H1 (cell line): Measurements from ENCODE around the gene DENND2A. TPM values are rescaled to one million over a fixed set of nuclear protein-coding genes. Genes with fewer than 3 reads are reported as not detected.

Experiments used
- CTCF ChIA-PET: fragments of 300-600 bp; sonication (Branson Sonifier 250); formaldehyde crosslinking; loops from one replicate; lab custom pipeline; 2021; ENCODE audit not compliant: partially characterized antibody; lab: Charles Lee
- POLR2A ChIA-PET: fragments of 300-600 bp; sonication (Branson Sonifier 250); formaldehyde crosslinking; loops from one replicate; lab custom pipeline; 2021; ENCODE audit warnings: inconsistent platforms; ENCODE audit not compliant: partially characterized antibody; lab: Charles Lee
- DNase-seq, 2 experiments: peaks; one replicate each; pipeline versions ENCODE4 v3.0.0 to v3.0.0-alpha.2; 2010 to 2022; ENCODE audit warnings: low spot score in 2 of 2, low read depth in 1 of 2, mixed read lengths in 1 of 2
- FAIRE-seq: peaks from 2 replicates; lab custom pipeline; 2011; peaks lifted over from hg19 to GRCh38; lab: Jason Lieb, UNC
- H2AFZ ChIP-seq: 2 replicates; pipeline ENCODE4 v1.8.1; 2012; ENCODE audit warnings: low read length, inconsistent platforms
- H2AK5ac ChIP-seq: 2 replicates; pipeline ENCODE4 v1.6.1; 2013; ENCODE audit warnings: low read depth, low read length
- H2BK120ac ChIP-seq: replicated peaks from 2 replicates; pipeline ENCODE3; 2013; ENCODE audit warnings: low read depth, low read length, inconsistent platforms
- H2BK12ac ChIP-seq: 2 replicates; pipeline ENCODE4 v1.6.1; 2013; ENCODE audit warnings: low read depth, low read length
- H2BK15ac ChIP-seq: 2 replicates; pipeline ENCODE4 v1.6.1; 2013; ENCODE audit warnings: low read length
- H2BK20ac ChIP-seq: 2 replicates; pipeline ENCODE4 v1.6.1; 2013; ENCODE audit warnings: low read length
- H2BK5ac ChIP-seq: 2 replicates; pipeline ENCODE4 v1.6.1; 2013; ENCODE audit warnings: low read depth, low read length
- H3K14ac ChIP-seq: 2 replicates; pipeline ENCODE4 v1.6.1; 2013; ENCODE audit warnings: inconsistent platforms; ENCODE audit not compliant: insufficient read length
- H3K18ac ChIP-seq: 2 replicates; pipeline ENCODE4 v1.6.1; 2013; ENCODE audit warnings: low read length; ENCODE audit errors: extremely low read depth
- H3K23ac ChIP-seq: 2 replicates; pipeline ENCODE4 v1.6.1; 2013; ENCODE audit warnings: inconsistent platforms; ENCODE audit not compliant: insufficient read length
- H3K23me2 ChIP-seq: 2 replicates; pipeline ENCODE4 v1.6.1; 2013; ENCODE audit warnings: low read depth, low read length
- H3K27ac ChIP-seq: 2 replicates; pipeline ENCODE4 v1.6.1; 2011; ENCODE audit warnings: low read depth, low read length, inconsistent platforms
- H3K27me3 ChIP-seq, 4 experiments: replicated peaks in 1 of 4; 1 replicate in 1 of 4; 2 replicates in 3 of 4; pipeline versions ENCODE4 v1.6.1 to v1.8.1; 2011 to 2013; ENCODE audit warnings: low read length in 3 of 4, mild to moderate bottlenecking in 3 of 4, inconsistent platforms in 2 of 4, mixed read lengths in 2 of 4, moderate library complexity in 1 of 4; ENCODE audit not compliant: control insufficient read depth in 3 of 4, insufficient read depth in 3 of 4; ENCODE audit errors: extremely low read depth in 1 of 4
- H3K36me3 ChIP-seq, 4 experiments: 2 replicates each; pipeline versions ENCODE4 v1.6.1 to v1.8.1; 2011 to 2013; ENCODE audit warnings: mild to moderate bottlenecking in 4 of 4, low read length in 3 of 4, moderate library complexity in 2 of 4, control low read depth in 1 of 4, inconsistent platforms in 1 of 4; ENCODE audit not compliant: insufficient read depth in 4 of 4, control insufficient read depth in 2 of 4
- H3K4ac ChIP-seq: replicated peaks from 2 replicates; pipeline ENCODE3; 2013; ENCODE audit warnings: low read length, low read depth, mixed read lengths, inconsistent platforms; ENCODE audit not compliant: insufficient read length
- H3K4me1 ChIP-seq, 4 experiments: replicated peaks in 1 of 4; 1 replicate in 1 of 4; 2 replicates in 3 of 4; pipeline versions ENCODE4 v1.6.1 to v1.8.1; 2011 to 2013; ENCODE audit warnings: low read length in 3 of 4, inconsistent platforms in 2 of 4, mixed read lengths in 1 of 4; ENCODE audit not compliant: insufficient read depth in 4 of 4, control insufficient read depth in 3 of 4
- H3K4me2 ChIP-seq, 2 experiments: 2 replicates each; pipeline versions ENCODE4 v1.6.1 to v1.8.1; 2011 to 2013; ENCODE audit warnings: low read depth in 2 of 2, low read length in 2 of 2, control low read depth in 1 of 2, inconsistent platforms in 1 of 2, mild to moderate bottlenecking in 1 of 2; ENCODE audit not compliant: insufficient read depth in 1 of 2
- H3K4me3 ChIP-seq, 4 experiments: fragments of 200-600, 300-600 bp in 1 of 4; sonication (generic), shearing (Covaris generic), sonication (Bioruptor Twin) in 1 of 4; 2 replicates each; pipeline versions ENCODE4 v1.5.1 to v1.8.1; 2011 to 2016; ENCODE audit warnings: low read length in 4 of 4, low read depth in 3 of 4, control low read depth in 2 of 4, inconsistent platforms in 2 of 4, mild to moderate bottlenecking in 2 of 4, mixed read lengths in 1 of 4, moderate library complexity in 1 of 4; ENCODE audit not compliant: insufficient read depth in 2 of 4; ENCODE audit errors: extremely low read depth in 1 of 4
- H3K56ac ChIP-seq: replicated peaks from 2 replicates; pipeline ENCODE3; 2013; ENCODE audit warnings: low read depth, mild to moderate bottlenecking, mixed read lengths, low read length, inconsistent platforms; ENCODE audit not compliant: insufficient read length
- H3K79me1 ChIP-seq: 2 replicates; pipeline ENCODE4 v1.6.1; 2013; ENCODE audit warnings: low read depth, low read length, control low read depth
- H3K79me2 ChIP-seq, 2 experiments: 2 replicates each; pipeline versions ENCODE4 v1.6.1 to v1.8.1; 2012 to 2013; ENCODE audit warnings: low read length in 2 of 2, mild to moderate bottlenecking in 2 of 2, inconsistent platforms in 1 of 2; ENCODE audit not compliant: insufficient read depth in 2 of 2, control insufficient read depth in 1 of 2
- H3K9ac ChIP-seq, 4 experiments: replicated peaks in 1 of 4; 1 replicate in 1 of 4; 2 replicates in 3 of 4; pipeline versions ENCODE4 v1.6.1 to v1.8.1; 2011 to 2013; ENCODE audit warnings: low read depth in 3 of 4, low read length in 3 of 4, control low read depth in 2 of 4, mild to moderate bottlenecking in 2 of 4, moderate library complexity in 2 of 4, inconsistent platforms in 1 of 4; ENCODE audit errors: extremely low read depth in 1 of 4
- H3K9me3 ChIP-seq, 2 experiments: 2 replicates each; pipeline versions ENCODE4 v1.6.1 to v1.8.1; 2012 to 2013; ENCODE audit warnings: mild to moderate bottlenecking in 2 of 2, moderate library complexity in 2 of 2, control low read depth in 1 of 2, inconsistent platforms in 1 of 2, low read depth in 1 of 2, low read length in 1 of 2, mixed read lengths in 1 of 2; ENCODE audit not compliant: insufficient read depth in 2 of 2
- H4K20me1 ChIP-seq, 2 experiments: replicated peaks in 1 of 2; 2 replicates each; pipeline versions ENCODE3 to v1.8.1; 2011 to 2013; ENCODE audit warnings: inconsistent platforms in 2 of 2, low read length in 2 of 2, mild to moderate bottlenecking in 1 of 2; ENCODE audit not compliant: insufficient read depth in 2 of 2, control insufficient read depth in 1 of 2
- H4K5ac ChIP-seq: 2 replicates; pipeline ENCODE4 v1.6.1; 2013; ENCODE audit warnings: low read length, low read depth, mixed read lengths, inconsistent platforms; ENCODE audit not compliant: insufficient read length
- H4K8ac ChIP-seq: 2 replicates; pipeline ENCODE4 v1.8.0; 2013; ENCODE audit warnings: mild to moderate bottlenecking, moderate library complexity, low read length, inconsistent platforms; ENCODE audit not compliant: insufficient read depth; ENCODE audit errors: extremely low read depth
- H4K91ac ChIP-seq: replicated peaks from 2 replicates; pipeline ENCODE3; 2013; ENCODE audit warnings: low read length, mixed read lengths, inconsistent platforms; ENCODE audit not compliant: insufficient read length
- FOSL1 ChIP-seq: IDR thresholded peaks from 2 replicates; pipeline ENCODE4 v1.6.1; 2011; ENCODE audit warnings: mild to moderate bottlenecking, low read depth, low read length, moderate library complexity; ENCODE audit not compliant: insufficient read depth
- MAFK ChIP-seq: IDR thresholded peaks from 2 replicates; pipeline ENCODE4 v1.6.1; 2012; ENCODE audit warnings: low read depth, mild to moderate bottlenecking, improper control_type of control experiment, low read length
- POU5F1 ChIP-seq: IDR thresholded peaks from 2 replicates; pipeline ENCODE4 v1.6.1; 2011; ENCODE audit warnings: low read depth, mild to moderate bottlenecking, low read length, moderate library complexity
- RAD21 ChIP-seq, 2 experiments: IDR thresholded peaks in 1 of 2; conservative IDR thresholded peaks in 1 of 2; 2 replicates each; pipeline ENCODE4 v1.6.1; 2011; ENCODE audit warnings: low read depth in 2 of 2, low read length in 2 of 2, improper control_type of control experiment in 1 of 2, inconsistent platforms in 1 of 2, mild to moderate bottlenecking in 1 of 2, moderate library complexity in 1 of 2
- TCF12 ChIP-seq: IDR thresholded peaks from 2 replicates; pipeline ENCODE4 v1.6.1; 2011; ENCODE audit warnings: low read depth, mild to moderate bottlenecking, low read length
- WGBS, 2 experiments: shearing (Covaris generic) in 1 of 2; methylation state at CpG; one replicate each; pipeline versions ENCODE4 v1.1.6 to v1.1.7; 2013 to 2015; ENCODE audit warnings: low lambda C conversion rate in 2 of 2, mixed read lengths in 2 of 2, inconsistent platforms in 1 of 2, low coverage in 1 of 2, missing lambda C conversion rate in 1 of 2; ENCODE audit not compliant: insufficient replicate concordance in 2 of 2, insufficient coverage in 1 of 2, insufficient read length in 1 of 2; ENCODE audit errors: extremely low coverage in 1 of 2, missing lambda C conversion rate in 1 of 2; 5-methylcytosine and 5-hydroxymethylcytosine counted together
- polyA plus RNA-seq, 7 experiments: library from polyadenylated mRNA; depleted of rRNA in 3 of 7; stranded (reverse) in 5 of 7; unstranded in 2 of 7; fragments of >200 nt in 5 of 7; fragments of 200-250 nt in 2 of 7; gene quantifications; 1 replicate in 5 of 7; 2 replicates in 1 of 7; 4 replicates in 1 of 7; pipeline versions ENCODE4 v1.2.1 to v1.2.3, GENCODE V29; 2011 to 2013; ENCODE audit warnings: missing spikeins in 2 of 7, mixed read lengths in 2 of 7
- total RNA-seq: library from RNA; stranded (reverse); fragmentation: NEBNext Ultra II Directional; extraction: Animal tissue kit (Norgen Biotek cat#: 25700); gene quantifications from 2 replicates; pipeline ENCODE4 v1.2.1, GENCODE V29; 2021
- TF ChIP-seq, protein P1 (sequence below): IDR thresholded peaks from 2 replicates; pipeline ENCODE4 v1.6.1; 2012; ENCODE audit warnings: low read length, inconsistent platforms

The DENND2A gene
- total and polyA plus RNA-seq, 2 of the 8 experiments (the other 6 are each of a cell fraction or from before 2014, with no cell fraction given) = 5.0 to 13.0 TPM

DNA sequence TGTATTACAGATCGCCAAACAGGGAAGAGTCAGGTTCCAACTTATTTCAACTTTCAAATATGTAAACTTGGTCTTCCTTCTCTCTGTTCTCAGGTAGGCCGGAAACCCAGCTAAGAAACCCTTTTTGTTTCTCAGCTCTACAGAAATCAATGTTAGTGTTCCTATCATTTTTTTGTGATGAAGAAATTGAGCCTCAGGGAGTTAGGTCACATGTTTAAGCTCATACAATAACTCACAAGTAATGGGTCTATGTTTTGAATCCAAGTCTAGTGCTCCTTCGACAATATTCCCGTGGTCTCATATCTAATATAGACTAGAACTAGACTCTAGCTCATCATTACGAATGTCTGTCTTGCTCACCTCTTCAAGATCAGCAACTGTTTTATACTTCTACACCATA, 22.3 kb downstream of the DENND2A start:
- ChIA-PET POLR2A (no interaction called here), CTCF (interaction anchor here (0.6 to 4.4 kb wide), 8 partner anchors 9 to 615 kb away, joined by 3 to 17 read pairs (median 4); no protein-coding TSS in a partner anchor)
- H3K4me2 ChIP-seq = no peak overlapping the region
- no peak overlapping the region for H2BK15ac ChIP-seq
- no peak overlapping the region for H4K5ac ChIP-seq
- no peaks in the 10 kb centered on the region for H3K9me3 ChIP-seq
- no peak overlapping the region for H4K8ac ChIP-seq
- FAIRE-seq (no peak), DNase-seq (no peak)
- no peaks in the 10 kb centered on the region for H3K79me1 ChIP-seq
- WGBS, 2 experiments = 91% methylated on average over 5 of the region's 5 CpGs; no CpG with 5 or more reads in 1 of the 2 experiments
- H3K18ac ChIP-seq = no peak overlapping the region
- H2BK5ac ChIP-seq = no peak overlapping the region
- no peak overlapping the region for H2AK5ac ChIP-seq
- H2AFZ ChIP-seq = no peak overlapping the region
- no peaks in the 10 kb centered on the region for H3K27me3 ChIP-seq
- H2BK120ac ChIP-seq = no peak overlapping the region
- no peaks in the 10 kb centered on the region; the same call in 1 of the 2 replicates for H3K23me2 ChIP-seq
- H2BK20ac ChIP-seq = no peak overlapping the region
- no peak overlapping the region for H3K14ac ChIP-seq
- H3K27ac ChIP-seq = no peak overlapping the region
- H4K91ac ChIP-seq = no peak overlapping the region
- no peaks in the 10 kb centered on the region for H3K36me3 ChIP-seq
- H2BK12ac ChIP-seq = no peak overlapping the region
- no peak overlapping the region for H3K9ac ChIP-seq
- no peaks in the 10 kb centered on the region for H3K4me1 ChIP-seq
- no peaks in the 10 kb centered on the region for H3K79me2 ChIP-seq
- no peak overlapping the region for H3K23ac ChIP-seq
- H4K20me1 ChIP-seq = no peaks in the 10 kb centered on the region
- H3K56ac ChIP-seq = no peak overlapping the region
- H3K4me3 ChIP-seq = no peak overlapping the region
- H3K4ac ChIP-seq = no peak overlapping the region
- TF ChIP-seq, protein P1, sequence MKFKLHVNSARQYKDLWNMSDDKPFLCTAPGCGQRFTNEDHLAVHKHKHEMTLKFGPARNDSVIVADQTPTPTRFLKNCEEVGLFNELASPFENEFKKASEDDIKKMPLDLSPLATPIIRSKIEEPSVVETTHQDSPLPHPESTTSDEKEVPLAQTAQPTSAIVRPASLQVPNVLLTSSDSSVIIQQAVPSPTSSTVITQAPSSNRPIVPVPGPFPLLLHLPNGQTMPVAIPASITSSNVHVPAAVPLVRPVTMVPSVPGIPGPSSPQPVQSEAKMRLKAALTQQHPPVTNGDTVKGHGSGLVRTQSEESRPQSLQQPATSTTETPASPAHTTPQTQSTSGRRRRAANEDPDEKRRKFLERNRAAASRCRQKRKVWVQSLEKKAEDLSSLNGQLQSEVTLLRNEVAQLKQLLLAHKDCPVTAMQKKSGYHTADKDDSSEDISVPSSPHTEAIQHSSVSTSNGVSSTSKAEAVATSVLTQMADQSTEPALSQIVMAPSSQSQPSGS = no peak
- TF ChIP-seq TCF12 = no peak
- TF ChIP-seq FOSL1 = no peak
- TF ChIP-seq POU5F1 = no peak
- no peak for TF ChIP-seq RAD21 (IDR thresholded peaks at IDR 0.05 in 1 of 2, conservative IDR thresholded peaks at IDR 0.05 in 1 of 2; ENCODE audit: low read depth in 2 of 2, low read length in 2 of 2)
- no peak for TF ChIP-seq MAFK
